ENCODE data around the gene C3orf18.
A peak's percentile ranks its signal among the peaks of the same experiment; 100 is the strongest.

C3orf18 gene

GRCh38 chr3:50582083-50582482, 14.5 kb upstream of the C3orf18 start:
- no peak for TF ChIP-seq PAX5 (IDR thresholded peaks at IDR 0.05; ENCODE audit: insufficient read depth, low read length, severe bottlenecking)
- no peak for TF ChIP-seq POLR2A (IDR thresholded peaks at IDR 0.05; ENCODE audit: low read depth, low read length)
- FAIRE-seq (no peak), DNase-seq (ENCODE audit: insufficient read length, low spot score) (no peak)

GRCh38 chr3:50581459-50581842, 13.9 kb upstream of the C3orf18 start:
- DNase-seq (ENCODE audit: insufficient read length, low spot score) (no peak), FAIRE-seq (no peak)
- TF ChIP-seq PAX5 (IDR thresholded peaks at IDR 0.05; ENCODE audit: insufficient read depth, low read length, severe bottlenecking), result no peak
- TF ChIP-seq POU2F2 (IDR thresholded peaks at IDR 0.05; ENCODE audit: low read depth, low read length), result no peak
- TF ChIP-seq POLR2AphosphoS5 (IDR thresholded peaks at IDR 0.05; ENCODE audit: low read depth, low read length), result no peak
- TF ChIP-seq TAF1 (IDR thresholded peaks at IDR 0.05; ENCODE audit: low read depth, low read length), result no peak
- no peak for TF ChIP-seq SPI1 (IDR thresholded peaks at IDR 0.05; ENCODE audit: low read depth, low read length)
- no peak for TF ChIP-seq POLR2A (IDR thresholded peaks at IDR 0.05; ENCODE audit: low read depth, low read length)

- FAIRE-seq (no peak), DNase-seq (ENCODE audit: insufficient read length, low spot score) (no peak)
- no peak for TF ChIP-seq TAF1 (IDR thresholded peaks at IDR 0.05; ENCODE audit: low read depth, low read length)
- no peak for TF ChIP-seq PAX5 (IDR thresholded peaks at IDR 0.05; ENCODE audit: insufficient read depth, low read length, severe bottlenecking)
- no peak for TF ChIP-seq POLR2A (IDR thresholded peaks at IDR 0.05; ENCODE audit: low read depth, low read length)
- no peak for TF ChIP-seq SPI1 (IDR thresholded peaks at IDR 0.05; ENCODE audit: low read depth, low read length)
- TF ChIP-seq POLR2AphosphoS5 (IDR thresholded peaks at IDR 0.05; ENCODE audit: low read depth, low read length), result no peak
- TF ChIP-seq POU2F2 (IDR thresholded peaks at IDR 0.05; ENCODE audit: low read depth, low read length), result no peak
These were observed 13.3 kb upstream of the C3orf18 start for GRCh38 chr3:50580683-50581458.

GRCh38 chr3:50577348-50577747, 9.8 kb upstream of the C3orf18 start:
- no peak for DNase-seq (ENCODE audit: insufficient read length, low spot score)
- no peak for TF ChIP-seq POU2F2 (IDR thresholded peaks at IDR 0.05; ENCODE audit: low read depth, low read length)
- TF ChIP-seq PAX5 (IDR thresholded peaks at IDR 0.05; ENCODE audit: insufficient read depth, low read length, severe bottlenecking), result no peak
- no peak for TF ChIP-seq TAF1 (IDR thresholded peaks at IDR 0.05; ENCODE audit: low read depth, low read length)
- TF ChIP-seq SPI1 (IDR thresholded peaks at IDR 0.05; ENCODE audit: low read depth, low read length), result no peak
- TF ChIP-seq POLR2AphosphoS5 (IDR thresholded peaks at IDR 0.05; ENCODE audit: low read depth, low read length), result no peak
- TF ChIP-seq POLR2A (IDR thresholded peaks at IDR 0.05; ENCODE audit: low read depth, low read length), result no peak
- no peak for FAIRE-seq

- no peak for DNase-seq (ENCODE audit: insufficient read length, low spot score)
- FAIRE-seq, result no peak
- TF ChIP-seq TAF1 (IDR thresholded peaks at IDR 0.05; ENCODE audit: low read depth, low read length) (no peak), POLR2AphosphoS5 (IDR thresholded peaks at IDR 0.05; ENCODE audit: low read depth, low read length) (no peak), PAX5 (IDR thresholded peaks at IDR 0.05; ENCODE audit: insufficient read depth, low read length, severe bottlenecking) (no peak), POU2F2 (IDR thresholded peaks at IDR 0.05; ENCODE audit: low read depth, low read length) (no peak), POLR2A (IDR thresholded peaks at IDR 0.05; ENCODE audit: low read depth, low read length) (no peak), SPI1 (IDR thresholded peaks at IDR 0.05; ENCODE audit: low read depth, low read length) (no peak)
These were observed 7.8 kb upstream of the C3orf18 start for GRCh38 chr3:50575372-50575771.

GRCh38 chr3:50574444-50574831, 6.9 kb upstream of the C3orf18 start:
- DNase-seq (ENCODE audit: insufficient read length, low spot score) (no peak), FAIRE-seq (no peak)
- no peak for TF ChIP-seq PAX5 (IDR thresholded peaks at IDR 0.05; ENCODE audit: insufficient read depth, low read length, severe bottlenecking)
- no peak for TF ChIP-seq POLR2A (IDR thresholded peaks at IDR 0.05; ENCODE audit: low read depth, low read length)
- no peak for TF ChIP-seq SPI1 (IDR thresholded peaks at IDR 0.05; ENCODE audit: low read depth, low read length)
- no peak for TF ChIP-seq POLR2AphosphoS5 (IDR thresholded peaks at IDR 0.05; ENCODE audit: low read depth, low read length)
- TF ChIP-seq POU2F2 (IDR thresholded peaks at IDR 0.05; ENCODE audit: low read depth, low read length), result no peak
- no peak for TF ChIP-seq TAF1 (IDR thresholded peaks at IDR 0.05; ENCODE audit: low read depth, low read length)

GRCh38 chr3:50573566-50574443, 6.3 kb upstream of the C3orf18 start:
- FAIRE-seq (no peak), DNase-seq (ENCODE audit: insufficient read length, low spot score) (no peak)
- TF ChIP-seq POLR2A (IDR thresholded peaks at IDR 0.05; ENCODE audit: low read depth, low read length) (no peak), SPI1 (IDR thresholded peaks at IDR 0.05; ENCODE audit: low read depth, low read length) (no peak)

GRCh38 chr3:50572801-50573371, 5.3 kb upstream of the C3orf18 start:
- no peak for FAIRE-seq
- TF ChIP-seq SPI1 (IDR thresholded peaks at IDR 0.05; ENCODE audit: low read depth, low read length), result no peak
- TF ChIP-seq POU2F2 (IDR thresholded peaks at IDR 0.05; ENCODE audit: low read depth, low read length), result no peak
- no peak for TF ChIP-seq POLR2A (IDR thresholded peaks at IDR 0.05; ENCODE audit: low read depth, low read length)
- TF ChIP-seq PAX5 (IDR thresholded peaks at IDR 0.05; ENCODE audit: insufficient read depth, low read length, severe bottlenecking), result no peak
- DNase-seq (ENCODE audit: insufficient read length, low spot score), result no peak

GRCh38 chr3:50572158-50572557, 4.6 kb upstream of the C3orf18 start:
- FAIRE-seq (peak; percentile 96), DNase-seq (ENCODE audit: insufficient read length, low spot score) (peak; percentile 56)

GRCh38 chr3:50571486-50571885, 3.9 kb upstream of the C3orf18 start:
- TF ChIP-seq POLR2AphosphoS5 (IDR thresholded peaks at IDR 0.05; ENCODE audit: low read depth, low read length) (no peak), POU2F2 (IDR thresholded peaks at IDR 0.05; ENCODE audit: low read depth, low read length) (no peak), SPI1 (IDR thresholded peaks at IDR 0.05; ENCODE audit: low read depth, low read length) (no peak), POLR2A (IDR thresholded peaks at IDR 0.05; ENCODE audit: low read depth, low read length) (no peak), TAF1 (IDR thresholded peaks at IDR 0.05; ENCODE audit: low read depth, low read length) (no peak), PAX5 (IDR thresholded peaks at IDR 0.05; ENCODE audit: insufficient read depth, low read length, severe bottlenecking) (no peak)
- no peak for FAIRE-seq
- DNase-seq (ENCODE audit: insufficient read length, low spot score), result no peak

More at GRCh38 chr3:50572158-50572557, 4.6 kb upstream of the C3orf18 start:
- no peak for TF ChIP-seq POU2F2 (IDR thresholded peaks at IDR 0.05; ENCODE audit: low read depth, low read length)

Data from GM12891 (cell line).